BJ (cell line): ENCODE measurements around the gene LRRC74B. TPM values are rescaled to one million over a fixed set of nuclear protein-coding genes. Genes with fewer than 3 reads are reported as not detected.

ENCODE experiments used
- CTCF ChIA-PET: fragments of 350-600 bp; formaldehyde crosslinking; extraction: SDS; loops from one replicate; lab custom pipeline; 2021; ENCODE audit warnings: antibody characterized with exemption, inconsistent platforms; lab: Yijun Ruan, JAX
- POLR2A ChIA-PET: fragments of 300-600 bp; sonication (Branson Sonifier 250); formaldehyde crosslinking; extraction: SDS; loops from one replicate; lab custom pipeline; 2021; ENCODE audit warnings: antibody characterized with exemption; lab: Charles Lee
- DNase-seq: peaks from one replicate; pipeline ENCODE4 v3.0.0-alpha.2; 2011; ENCODE audit warnings: low read depth
- H3K27me3 ChIP-seq: 2 replicates; pipeline ENCODE4 v1.6.0; 2011; ENCODE audit warnings: low read length; ENCODE audit not compliant: control insufficient read depth, insufficient read depth
- H3K36me3 ChIP-seq: 2 replicates; pipeline ENCODE4 v1.5.1; 2011; ENCODE audit warnings: low read length; ENCODE audit not compliant: control insufficient read depth, insufficient read depth
- H3K4me3 ChIP-seq: 2 replicates; pipeline ENCODE4 v1.5.1; 2011; ENCODE audit warnings: low read depth, mild to moderate bottlenecking, control low read depth, low read length
- CTCF ChIP-seq: IDR thresholded peaks from 2 replicates; pipeline ENCODE4 v1.5.1; 2011; ENCODE audit warnings: low read depth, mild to moderate bottlenecking, control low read depth, inconsistent platforms, low read length, moderate library complexity; ENCODE audit not compliant: insufficient read depth
- polyA plus RNA-seq: library from polyadenylated mRNA; depleted of rRNA; stranded (reverse); fragments of >200 nt; gene quantifications from 2 replicates; pipeline ENCODE4 v1.2.3, GENCODE V29; 2011

The LRRC74B gene
- polyA plus RNA-seq, 1 experiment = not detected

DNA sequence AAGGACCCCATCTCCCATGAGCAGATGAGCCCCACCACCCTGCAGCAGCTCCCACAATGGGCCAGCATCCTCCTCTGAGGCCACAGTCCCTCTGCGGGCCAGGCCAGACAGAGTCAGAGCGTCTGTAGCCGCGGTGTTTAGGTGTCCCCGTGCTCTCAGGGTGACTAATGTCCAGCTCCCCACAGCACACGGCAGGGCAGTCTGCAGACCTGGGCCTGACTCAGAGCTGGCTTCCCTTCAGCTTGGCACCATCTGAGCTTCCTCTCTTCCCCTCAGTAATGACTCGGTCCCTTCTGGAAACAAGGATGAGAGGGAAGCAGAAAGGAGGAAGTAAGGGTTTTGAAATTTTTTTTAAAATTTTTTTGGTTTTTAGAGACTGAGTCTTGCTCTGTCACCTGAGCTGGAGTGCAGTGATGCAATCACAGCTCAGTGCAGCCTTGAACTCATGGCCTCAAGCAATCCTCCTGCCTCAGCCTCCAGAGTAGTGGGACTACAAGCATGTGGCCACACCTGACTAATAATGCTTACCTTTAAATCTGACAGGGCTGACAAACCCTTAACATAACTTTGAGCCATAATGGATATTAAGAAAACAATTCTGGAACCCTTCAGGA is 28.5 kb downstream of the LRRC74B start:
- no peaks in the 10 kb centered on the region for H3K27me3 ChIP-seq
- POLR2A ChIA-PET = interaction anchor here (0.7 kb wide), 1 partner anchor 10 kb away, joined by 4 read pairs; no protein-coding TSS in a partner anchor
- no peak overlapping the region for H3K4me3 ChIP-seq
- CTCF ChIA-PET = interaction anchor here (0.9 kb wide), 1 partner anchor 28 kb away, joined by 3 read pairs; no protein-coding TSS in a partner anchor
- no peaks in the 10 kb centered on the region for H3K36me3 ChIP-seq
- peak; percentile 28 for DNase-seq
- TF ChIP-seq CTCF = no peak

DNA sequence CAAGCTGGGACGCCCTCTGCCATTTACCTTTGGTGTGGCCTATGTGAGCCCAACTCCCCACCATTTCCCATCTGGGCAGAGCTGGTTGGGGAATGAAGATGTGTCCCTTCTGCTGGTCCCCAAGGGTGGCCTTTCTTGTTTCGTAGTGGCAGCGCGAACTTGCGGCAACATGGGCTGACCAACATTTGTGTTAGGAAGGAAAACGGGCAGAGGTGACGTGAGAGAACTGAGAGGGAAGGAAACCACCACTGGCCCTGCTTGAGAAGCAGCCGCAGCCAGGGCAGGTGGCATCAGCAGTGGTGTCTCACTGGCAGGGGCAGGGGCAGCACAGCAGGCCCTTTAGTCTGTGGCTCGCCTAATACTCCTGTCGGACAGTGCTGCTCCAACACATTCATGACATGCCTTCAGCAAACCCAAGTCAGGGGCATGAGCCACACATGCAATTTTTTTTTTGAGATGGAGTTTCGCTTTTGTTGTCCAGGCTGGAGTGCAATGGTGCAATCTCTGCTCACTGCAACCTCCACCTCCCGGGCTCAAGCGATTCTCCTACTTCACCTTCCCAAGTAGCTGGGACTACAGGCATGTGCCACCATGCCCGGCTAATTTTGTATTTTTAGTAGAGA is 29.9 kb downstream of the LRRC74B start:
- H3K27me3 ChIP-seq = no peaks in the 10 kb centered on the region
- TF ChIP-seq CTCF = no peak
- DNase-seq = no peak
- no peak overlapping the region for H3K4me3 ChIP-seq
- POLR2A ChIA-PET = no interaction called here
- H3K36me3 ChIP-seq = no peaks in the 10 kb centered on the region
- CTCF ChIA-PET = no interaction called here

DNA sequence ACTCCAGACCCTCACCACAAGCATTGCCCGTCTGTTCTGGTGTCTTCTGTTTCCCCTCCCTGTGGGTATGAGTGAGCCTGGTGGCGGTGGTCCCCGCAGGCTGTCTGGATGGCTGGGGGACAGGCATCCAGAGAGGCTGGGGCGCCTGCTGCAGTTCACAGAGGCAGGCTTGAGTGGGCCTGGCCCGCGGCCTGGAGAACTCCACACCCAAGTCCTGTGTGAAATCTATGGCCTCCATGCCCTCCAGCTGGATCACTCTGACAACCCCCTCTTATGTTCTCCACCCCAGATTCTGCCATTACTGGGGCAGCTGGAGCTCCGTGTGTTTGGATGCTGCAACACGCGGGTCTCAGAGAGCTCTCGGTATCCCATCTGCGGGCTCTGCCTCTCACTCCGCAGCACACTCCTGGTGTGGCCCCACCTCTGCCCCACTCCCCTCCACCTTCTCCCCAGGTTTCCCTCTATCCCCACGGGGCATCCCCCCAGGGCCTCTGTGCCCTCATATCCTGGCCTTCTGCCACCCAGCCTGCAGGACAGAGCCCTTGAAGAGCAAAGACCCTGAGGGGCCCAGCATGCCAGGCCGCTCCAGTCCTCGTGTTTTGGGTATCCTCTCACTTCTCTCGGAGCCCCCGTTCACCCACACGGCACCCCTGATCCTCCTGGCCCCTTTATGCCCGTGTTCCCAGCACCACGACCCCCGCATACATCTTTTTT is 31.3 kb downstream of the LRRC74B start:
- Histone ChIP-seq H3K27me3 (no peaks in the 10 kb centered on the region), H3K36me3 (no peaks in the 10 kb centered on the region), H3K4me3 (no peak overlapping the region)
- no peak for DNase-seq
- ChIA-PET CTCF (no interaction called here), POLR2A (no interaction called here)
- TF ChIP-seq CTCF = no peak

GRCh38 chr22:21077884-21078508 is 32.2 kb downstream of the LRRC74B start:
- Histone ChIP-seq H3K4me3 (no peak overlapping the region), H3K27me3 (no peaks in the 10 kb centered on the region), H3K36me3 (no peaks in the 10 kb centered on the region)
- CTCF ChIA-PET = no interaction called here
- no peak for TF ChIP-seq CTCF
- POLR2A ChIA-PET = no interaction called here
- no peak for DNase-seq

- H3K36me3 ChIP-seq = no peaks in the 10 kb centered on the region
- ChIA-PET CTCF (no interaction called here), POLR2A (no interaction called here)
- no peak for DNase-seq
- H3K4me3 ChIP-seq = no peak overlapping the region
- TF ChIP-seq CTCF = no peak
- H3K27me3 ChIP-seq = no peaks in the 10 kb centered on the region
Measured at GRCh38 chr22:21078916-21079315, 33.2 kb downstream of the LRRC74B start.
